ENCODE results near the gene FEV. TPM values are rescaled to one million over a fixed set of nuclear protein-coding genes. Genes with fewer than 3 reads are reported as not detected.

The FEV gene
- not detected for polyA plus RNA-seq

GRCh38 chr2:218985021-218985324 lies at the start of gene FEV:
FEV (minus strand) TSS chr2:218985184; CDS start chr2:218985075, 109 bp downstream.
- H3K36me3 Mint-ChIP-seq, result no peaks in the 10 kb centered on the region
- H3K27ac Mint-ChIP-seq, result no peak within 1 kb of the TSS
- DNase-seq, result no peak
- H3K9me3 Mint-ChIP-seq, result no peaks in the 10 kb centered on the region
- peaks cover 17 to 45% (median 33%) of the 10 kb centered on the region in 3 donors for H3K27me3 Mint-ChIP-seq (ENCODE audit: low read depth in 3 of 3)
- peak within 1 kb of the TSS in 1 of 5 donors; percentile 57 for H3K4me3 Mint-ChIP-seq
- H3K4me1 Mint-ChIP-seq, result peaks cover 7 to 13% of the 10 kb centered on the region in 2 donors

DNA sequence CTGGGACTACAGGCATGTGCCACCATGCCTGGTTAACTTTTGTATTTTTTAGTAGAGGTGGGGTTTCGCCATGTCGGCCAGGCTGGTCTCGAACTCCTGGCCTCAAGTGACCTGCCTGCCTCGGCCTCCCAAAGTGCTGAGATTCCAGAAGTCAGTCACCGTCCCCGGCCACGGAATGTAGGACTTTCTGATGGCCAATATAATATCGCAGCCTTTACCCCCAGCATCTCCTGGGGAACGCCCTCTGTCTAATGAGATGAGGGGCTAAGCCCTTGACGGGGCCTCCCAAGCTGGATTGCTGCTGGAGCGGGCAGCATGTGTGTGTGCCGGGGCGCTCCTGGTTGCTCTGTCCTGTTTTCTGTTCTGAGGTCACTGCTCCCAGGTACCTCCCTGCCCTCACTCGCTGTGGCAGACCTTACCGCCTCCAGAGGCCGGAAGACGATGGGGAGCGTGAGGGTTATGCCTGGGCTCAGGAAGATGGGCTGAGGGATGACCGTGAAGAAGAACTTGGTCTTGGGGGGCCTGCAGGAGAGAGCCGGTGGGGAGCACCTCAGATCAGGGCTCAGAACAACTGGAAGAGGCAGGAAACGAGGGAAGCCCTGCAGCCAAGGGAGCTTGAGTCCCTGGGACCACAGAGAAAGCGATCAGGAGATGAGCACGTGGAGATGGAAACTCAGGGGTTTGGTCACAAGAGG lies 47.2 kb upstream of the FEV start:
- no peaks in the 10 kb centered on the region for H3K9me3 Mint-ChIP-seq
- no peak for DNase-seq
- no peak overlapping the region for H3K27ac Mint-ChIP-seq
- no peaks in the 10 kb centered on the region for H3K4me1 Mint-ChIP-seq
- peaks cover 5 to 9% (median 9%) of the 10 kb centered on the region in 3 donors for H3K27me3 Mint-ChIP-seq (ENCODE audit: low read depth in 3 of 3)
- H3K4me3 Mint-ChIP-seq, result no peak overlapping the region
- no peaks in the 10 kb centered on the region for H3K36me3 Mint-ChIP-seq

GRCh38 chr2:219031005-219031738 lies 46.2 kb upstream of the FEV start:
- no peaks in the 10 kb centered on the region for H3K4me1 Mint-ChIP-seq
- no peaks in the 10 kb centered on the region for H3K36me3 Mint-ChIP-seq
- no peaks in the 10 kb centered on the region for H3K9me3 Mint-ChIP-seq
- H3K27me3 Mint-ChIP-seq (ENCODE audit: low read depth in 3 of 3), result peaks cover 5 to 10% (median 9%) of the 10 kb centered on the region in 3 donors
- H3K27ac Mint-ChIP-seq, result no peak overlapping the region
- no peak for DNase-seq
- no peak overlapping the region for H3K4me3 Mint-ChIP-seq

GRCh38 chr2:219030177-219030940 lies 45.4 kb upstream of the FEV start:
- Mint-ChIP-seq H3K4me1 (no peaks in the 10 kb centered on the region), H3K4me3 (no peak overlapping the region), H3K36me3 (no peaks in the 10 kb centered on the region), H3K27me3 (ENCODE audit: low read depth in 3 of 3) (peaks cover 5 to 10% (median 9%) of the 10 kb centered on the region in 3 donors), H3K27ac (no peak overlapping the region), H3K9me3 (no peaks in the 10 kb centered on the region)
- DNase-seq, result no peak

DNA sequence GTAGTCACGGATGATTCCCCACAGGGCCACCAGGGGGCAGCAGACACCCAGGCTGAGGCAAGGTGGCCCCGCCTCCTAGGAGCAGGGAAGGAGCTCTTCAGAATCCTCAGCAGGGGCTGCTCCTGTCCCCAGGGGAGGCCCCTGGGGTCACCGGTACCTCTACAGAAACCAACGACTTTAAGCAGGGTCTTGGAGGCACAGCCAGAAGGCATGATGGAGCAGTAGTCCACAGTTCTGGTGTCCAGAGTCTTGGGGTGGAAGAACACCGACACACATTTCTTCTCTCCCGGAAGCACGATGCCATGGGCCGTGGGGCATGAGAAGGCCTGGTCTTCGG lies 44.8 kb upstream of the FEV start:
- H3K4me3 Mint-ChIP-seq, result no peak overlapping the region
- no peaks in the 10 kb centered on the region for H3K4me1 Mint-ChIP-seq

GRCh38 chr2:219028996-219029828 lies 44.2 kb upstream of the FEV start:
- H3K4me1 Mint-ChIP-seq, result no peaks in the 10 kb centered on the region
- no peak overlapping the region for H3K4me3 Mint-ChIP-seq
- no peak for DNase-seq
- H3K27ac Mint-ChIP-seq, result no peak overlapping the region
- H3K36me3 Mint-ChIP-seq, result no peaks in the 10 kb centered on the region
- no peaks in the 10 kb centered on the region for H3K9me3 Mint-ChIP-seq
- peaks cover 5 to 10% (median 8%) of the 10 kb centered on the region in 3 donors for H3K27me3 Mint-ChIP-seq (ENCODE audit: low read depth in 3 of 3)

More for the DNA sequence above, 44.8 kb upstream of the FEV start:
- peak; percentile 64 to 70 (median 68) for DNase-seq
- no peaks in the 10 kb centered on the region for H3K36me3 Mint-ChIP-seq
- no peak overlapping the region for H3K27ac Mint-ChIP-seq
- H3K9me3 Mint-ChIP-seq, result no peaks in the 10 kb centered on the region
- peaks cover 5 to 10% (median 10%) of the 10 kb centered on the region in 3 donors for H3K27me3 Mint-ChIP-seq (ENCODE audit: low read depth in 3 of 3)

GRCh38 chr2:219028141-219028540 lies 43.2 kb upstream of the FEV start:
- Mint-ChIP-seq H3K27me3 (ENCODE audit: low read depth in 3 of 3) (peaks cover 5 to 8% (median 5%) of the 10 kb centered on the region in 3 donors), H3K9me3 (no peaks in the 10 kb centered on the region), H3K36me3 (no peaks in the 10 kb centered on the region), H3K4me1 (no peaks in the 10 kb centered on the region), H3K27ac (no peak overlapping the region), H3K4me3 (no peak overlapping the region)
- no peak for DNase-seq

DNA sequence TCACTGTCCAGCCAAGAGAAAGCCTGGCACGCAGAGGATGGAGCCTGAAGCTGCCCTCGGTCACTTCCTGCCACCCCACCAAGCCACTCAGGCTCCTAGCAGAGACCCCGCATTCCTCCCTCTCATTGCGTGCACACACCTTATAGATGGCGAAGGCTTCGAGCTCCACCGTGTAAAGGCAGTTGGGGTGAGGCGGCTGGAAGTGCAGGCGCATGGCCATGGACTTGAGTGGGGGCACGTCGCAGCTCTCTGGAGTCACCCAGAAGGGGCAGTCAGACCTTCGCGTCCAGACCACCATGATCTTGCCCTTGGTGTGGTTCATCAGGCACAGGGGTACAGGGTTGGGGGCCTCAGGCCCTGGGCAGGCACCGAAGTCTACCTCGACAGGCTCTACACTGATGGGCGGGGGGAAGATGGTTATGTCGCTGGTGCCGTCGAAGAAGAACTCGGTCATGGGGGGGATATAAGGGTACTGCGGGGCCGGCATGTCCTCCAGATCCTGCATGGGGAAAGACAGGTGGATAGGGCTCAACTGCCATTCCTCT lies 42.6 kb upstream of the FEV start:
- Mint-ChIP-seq H3K27ac (no peak overlapping the region), H3K9me3 (no peaks in the 10 kb centered on the region), H3K4me3 (no peak overlapping the region), H3K4me1 (no peaks in the 10 kb centered on the region), H3K27me3 (ENCODE audit: low read depth in 3 of 3) (peaks cover 5 to 8% (median 7%) of the 10 kb centered on the region in 3 donors), H3K36me3 (no peaks in the 10 kb centered on the region)
- no peak for DNase-seq

DNA sequence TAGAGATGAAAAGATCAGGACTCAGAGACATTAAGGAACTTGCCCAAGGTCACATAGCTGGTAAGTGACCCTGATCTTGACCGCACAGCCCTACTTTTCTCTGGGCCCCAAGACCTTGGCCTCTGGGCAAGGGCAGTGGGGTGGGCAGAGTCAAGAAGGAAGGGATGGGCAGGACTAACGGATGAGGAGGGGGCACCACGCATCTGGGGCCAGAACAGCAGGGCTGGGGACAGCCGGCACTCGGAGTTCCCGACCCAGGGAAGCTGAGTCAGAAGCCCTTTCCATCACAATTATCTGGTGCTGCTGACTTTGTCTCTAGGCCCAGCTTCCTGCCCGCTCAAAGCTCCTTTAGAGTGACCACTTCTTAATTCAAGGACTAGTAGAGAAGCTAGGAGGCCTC lies 42.0 kb upstream of the FEV start:
- Mint-ChIP-seq H3K9me3 (no peaks in the 10 kb centered on the region), H3K4me3 (no peak overlapping the region), H3K27me3 (ENCODE audit: low read depth in 3 of 3) (peaks cover 5 to 8% (median 7%) of the 10 kb centered on the region in 3 donors), H3K27ac (no peak overlapping the region), H3K36me3 (no peaks in the 10 kb centered on the region), H3K4me1 (no peaks in the 10 kb centered on the region)
- DNase-seq, result no peak

DNA sequence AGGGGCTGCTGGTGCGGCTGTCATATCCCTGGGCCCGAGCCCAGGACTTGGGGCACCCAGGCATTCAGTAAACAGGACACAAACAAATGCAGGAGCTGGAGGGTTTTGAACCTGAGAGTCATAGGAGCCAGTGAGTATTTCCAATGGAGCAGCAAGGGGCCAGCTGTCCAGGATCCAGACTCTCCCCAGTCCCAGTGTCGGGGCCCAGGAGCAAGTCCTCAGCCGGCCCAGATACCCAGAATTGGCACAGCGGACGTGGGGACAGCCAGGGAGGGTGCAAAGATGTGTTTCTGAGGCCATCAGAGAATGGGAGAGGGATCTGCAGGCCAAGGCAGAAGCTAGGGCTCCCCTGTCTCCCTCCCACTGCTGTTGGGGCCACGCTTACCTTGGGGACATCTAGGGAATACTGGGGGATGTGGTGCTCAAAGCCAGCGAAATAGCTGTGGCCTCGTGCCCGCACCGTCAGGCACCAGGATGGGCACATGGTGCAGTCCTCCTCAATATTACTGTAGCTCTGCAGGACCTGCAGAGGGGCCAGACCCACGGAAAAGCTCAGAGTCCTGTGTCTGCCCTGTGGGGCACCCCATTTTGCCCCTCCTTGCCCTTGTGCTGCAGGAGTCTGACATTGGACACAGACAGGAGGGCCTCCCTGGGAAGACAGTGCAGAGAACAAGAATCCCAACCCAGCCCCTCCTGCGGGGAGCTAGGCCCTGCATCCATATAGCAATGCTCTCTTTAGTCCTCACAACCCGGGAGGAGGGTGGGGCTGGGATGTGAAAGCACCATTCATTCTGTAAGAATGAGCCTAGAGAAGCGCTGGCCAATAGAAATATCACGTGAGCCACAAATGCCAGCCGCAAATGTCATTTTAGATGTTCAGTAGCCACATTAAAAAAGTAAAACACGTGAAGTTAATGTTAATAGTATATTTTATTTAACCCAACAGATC lies 40.9 kb upstream of the FEV start:
- no peak overlapping the region for H3K4me3 Mint-ChIP-seq
- no peaks in the 10 kb centered on the region for H3K9me3 Mint-ChIP-seq
- no peak for DNase-seq
- peaks cover 5 to 10% (median 6%) of the 10 kb centered on the region in 3 donors for H3K27me3 Mint-ChIP-seq (ENCODE audit: low read depth in 3 of 3)
- no peak overlapping the region for H3K27ac Mint-ChIP-seq
- no peaks in the 10 kb centered on the region for H3K4me1 Mint-ChIP-seq
- no peaks in the 10 kb centered on the region for H3K36me3 Mint-ChIP-seq

DNA sequence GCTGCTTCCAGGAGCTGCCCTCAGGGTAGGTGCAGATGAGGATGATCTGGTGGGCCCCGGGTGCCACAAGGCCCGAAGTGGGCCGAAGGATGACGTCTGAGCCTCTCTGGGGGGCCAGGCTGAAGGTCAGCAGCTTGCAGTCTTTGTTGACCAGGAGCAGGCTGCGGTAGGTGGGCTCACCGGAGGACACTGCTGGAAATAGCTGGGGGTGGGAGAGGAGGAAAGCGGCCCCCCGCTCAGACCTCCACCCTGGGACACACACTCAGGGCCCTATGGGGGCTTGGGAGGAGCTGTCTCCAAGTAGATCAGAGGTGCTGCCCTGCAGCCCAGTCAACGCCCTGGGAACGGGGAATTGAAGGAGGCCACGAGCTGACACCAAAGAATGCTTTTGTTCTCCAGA lies 39.1 kb upstream of the FEV start:
- Mint-ChIP-seq H3K9me3 (no peaks in the 10 kb centered on the region), H3K4me1 (no peaks in the 10 kb centered on the region), H3K36me3 (no peaks in the 10 kb centered on the region), H3K27ac (no peak overlapping the region), H3K4me3 (no peak overlapping the region), H3K27me3 (ENCODE audit: low read depth in 3 of 3) (peaks cover 0 to 11% (median 6%) of the 10 kb centered on the region in 3 donors)
- DNase-seq, result no peak

- no peaks in the 10 kb centered on the region for H3K9me3 Mint-ChIP-seq
- no peak for DNase-seq
- no peak overlapping the region for H3K4me3 Mint-ChIP-seq
Measured at GRCh38 chr2:219023045-219023605, 38.1 kb upstream of the FEV start.

More at GRCh38 chr2:219023045-219023605, 38.1 kb upstream of the FEV start:
- Mint-ChIP-seq H3K36me3 (no peaks in the 10 kb centered on the region), H3K27me3 (ENCODE audit: low read depth in 3 of 3) (peaks cover 0 to 11% (median 6%) of the 10 kb centered on the region in 3 donors), H3K4me1 (no peaks in the 10 kb centered on the region), H3K27ac (no peak overlapping the region)

Data from immature natural killer cell (primary cell).